Measurements from ENCODE around the gene SLC6A19. TPM values are rescaled to one million over a fixed set of nuclear protein-coding genes. Genes with fewer than 3 reads are reported as not detected.

SLC6A19 gene
- total and polyA plus RNA-seq, 9 donors, result 0.08 to 1.5 TPM; not detected in 7

DNA sequence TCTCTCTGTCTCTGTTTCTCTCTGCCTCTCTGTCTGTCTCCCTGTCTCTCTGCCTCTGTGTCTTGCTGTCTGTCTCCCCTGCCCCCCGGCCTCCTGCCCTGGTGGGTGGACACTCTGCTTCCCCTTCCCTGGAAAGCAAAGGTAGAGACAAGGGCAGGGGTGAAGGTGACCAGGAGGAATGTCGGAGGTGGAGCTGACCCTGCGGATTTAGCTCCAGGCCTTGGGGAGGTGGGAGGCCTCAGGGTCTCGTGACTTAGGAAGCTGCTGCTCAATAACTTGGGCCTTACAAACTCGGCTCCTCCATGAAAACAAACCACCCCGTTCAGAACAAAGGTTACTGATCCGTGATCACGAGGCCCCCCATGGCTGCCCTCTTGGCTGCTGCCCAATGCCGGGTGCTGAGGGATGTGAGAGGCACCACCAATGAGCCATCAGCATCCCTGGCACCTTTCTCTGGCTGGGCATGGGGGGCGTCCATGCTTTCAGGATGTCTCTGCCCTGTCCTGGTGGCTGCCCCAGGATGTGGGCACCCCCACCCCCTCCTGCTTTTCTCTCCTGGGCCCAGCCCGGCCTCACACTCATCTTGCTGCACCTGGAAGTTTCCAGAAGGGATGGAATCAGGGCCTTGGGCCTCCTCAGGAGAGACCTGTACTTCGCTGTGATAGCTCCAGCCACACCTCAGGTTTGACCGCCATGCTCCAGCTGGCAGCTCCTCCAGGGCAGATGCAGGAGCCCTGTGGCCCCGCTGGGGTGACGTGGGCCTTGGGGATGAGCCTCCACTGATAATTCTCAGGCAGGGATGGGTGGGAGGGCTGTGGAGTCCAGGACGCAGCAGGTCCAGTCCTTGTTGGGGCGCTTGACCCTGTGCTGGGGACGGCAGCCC is 14.8 kb upstream of the SLC6A19 start:
- no peaks in the 10 kb centered on the region for H3K4me1 ChIP-seq (ENCODE audit: insufficient read depth)
- TF ChIP-seq EP300 (IDR thresholded peaks at IDR 0.05) (no peak), POLR2A (IDR thresholded peaks at IDR 0.05) (no peak)
- TF ChIP-seq, protein P1, sequence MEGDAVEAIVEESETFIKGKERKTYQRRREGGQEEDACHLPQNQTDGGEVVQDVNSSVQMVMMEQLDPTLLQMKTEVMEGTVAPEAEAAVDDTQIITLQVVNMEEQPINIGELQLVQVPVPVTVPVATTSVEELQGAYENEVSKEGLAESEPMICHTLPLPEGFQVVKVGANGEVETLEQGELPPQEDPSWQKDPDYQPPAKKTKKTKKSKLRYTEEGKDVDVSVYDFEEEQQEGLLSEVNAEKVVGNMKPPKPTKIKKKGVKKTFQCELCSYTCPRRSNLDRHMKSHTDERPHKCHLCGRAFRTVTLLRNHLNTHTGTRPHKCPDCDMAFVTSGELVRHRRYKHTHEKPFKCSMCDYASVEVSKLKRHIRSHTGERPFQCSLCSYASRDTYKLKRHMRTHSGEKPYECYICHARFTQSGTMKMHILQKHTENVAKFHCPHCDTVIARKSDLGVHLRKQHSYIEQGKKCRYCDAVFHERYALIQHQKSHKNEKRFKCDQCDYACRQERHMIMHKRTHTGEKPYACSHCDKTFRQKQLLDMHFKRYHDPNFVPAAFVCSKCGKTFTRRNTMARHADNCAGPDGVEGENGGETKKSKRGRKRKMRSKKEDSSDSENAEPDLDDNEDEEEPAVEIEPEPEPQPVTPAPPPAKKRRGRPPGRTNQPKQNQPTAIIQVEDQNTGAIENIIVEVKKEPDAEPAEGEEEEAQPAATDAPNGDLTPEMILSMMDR (IDR thresholded peaks at IDR 0.05), result no peak
- no peak overlapping the region for H3K4me3 ChIP-seq
- H3K9me3 ChIP-seq, result no peaks in the 10 kb centered on the region
- intact Hi-C loops (cut with DNase I), result loop anchor here in 2 of 4 donors (10.0 kb wide), 2 partner anchors 458 to 468 kb away; no protein-coding TSS in a partner anchor
- H3K27me3 ChIP-seq, result no peaks in the 10 kb centered on the region
- 60 to 75% (median 74%) methylated on average over 14 to 18 of the region's 18 CpGs for WGBS, 3 donors
- H3K36me3 ChIP-seq, result no peaks in the 10 kb centered on the region
- H3K27ac ChIP-seq, result no peak overlapping the region
- no peak for DNase-seq

DNA sequence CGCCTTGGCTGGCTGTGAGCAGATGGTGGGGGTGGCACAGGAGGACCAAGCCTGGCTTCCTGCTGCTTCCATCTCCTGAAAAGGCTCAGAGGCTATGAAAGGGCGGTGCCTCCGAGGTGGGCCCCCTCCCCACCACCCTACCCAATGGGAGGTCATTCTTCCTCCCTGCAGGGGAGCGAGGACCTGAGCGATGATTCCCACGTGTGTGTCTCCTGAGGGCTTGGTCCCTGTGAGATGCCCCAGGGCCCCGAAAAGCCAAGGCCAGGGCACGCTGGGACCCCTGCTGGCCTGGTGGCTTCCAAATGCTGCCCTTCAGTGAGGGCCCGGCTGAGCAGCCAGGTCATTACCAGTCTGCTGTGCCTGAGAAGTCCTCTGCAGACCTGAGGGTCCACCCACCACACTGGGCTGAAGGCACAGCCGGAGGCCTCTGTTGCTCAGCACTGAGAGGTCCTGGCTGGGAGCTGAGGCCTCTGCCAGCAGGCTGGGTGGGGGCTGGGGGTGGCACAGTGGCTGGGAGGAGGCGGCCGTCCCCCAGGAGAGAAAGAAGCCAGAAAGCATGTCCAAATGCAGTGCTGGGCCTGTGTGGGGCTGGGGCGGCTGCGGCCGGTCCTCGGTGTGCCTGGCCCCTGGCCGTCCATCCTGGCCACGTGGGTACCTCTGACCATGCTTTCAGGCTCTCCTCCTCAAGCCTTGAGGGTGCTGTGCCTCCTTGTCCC is 14.0 kb upstream of the SLC6A19 start:
- TF ChIP-seq POLR2A (IDR thresholded peaks at IDR 0.05) (no peak), EP300 (IDR thresholded peaks at IDR 0.05) (no peak)
- TF ChIP-seq, protein P1 (IDR thresholded peaks at IDR 0.05), result no peak
- no peaks in the 10 kb centered on the region for H3K27me3 ChIP-seq
- H3K36me3 ChIP-seq, result no peaks in the 10 kb centered on the region
- H3K27ac ChIP-seq, result no peak overlapping the region
- H3K4me1 ChIP-seq (ENCODE audit: insufficient read depth), result no peaks in the 10 kb centered on the region
- 85 to 87% (median 87%) methylated on average over 16 to 18 of the region's 18 CpGs for WGBS, 3 donors
- no peaks in the 10 kb centered on the region for H3K9me3 ChIP-seq
- no peak for DNase-seq
- intact Hi-C loops (cut with DNase I), result loop anchor here in 2 of 4 donors (10.0 kb wide), 2 partner anchors 457 to 467 kb away; no protein-coding TSS in a partner anchor
- no peak overlapping the region for H3K4me3 ChIP-seq

DNA sequence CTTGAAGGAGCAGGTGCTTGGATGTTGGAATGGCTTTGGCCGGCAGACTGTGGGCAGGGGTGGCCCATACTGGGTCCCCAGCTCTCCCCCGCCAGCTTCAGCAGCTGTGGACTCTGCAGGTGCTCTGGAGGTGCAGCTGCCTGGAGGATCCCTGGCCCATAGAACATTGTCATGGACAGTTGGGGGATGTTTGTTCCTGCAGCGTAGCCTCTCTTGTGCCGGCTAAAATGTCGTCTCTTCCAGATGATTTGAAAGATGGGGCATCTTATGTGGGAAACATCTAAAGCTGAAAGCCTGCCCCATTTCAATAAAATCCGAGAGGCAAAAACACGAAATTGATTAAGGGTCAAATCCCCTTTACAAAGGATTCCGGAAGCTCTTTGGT is 13.5 kb upstream of the SLC6A19 start:
- no peak for TF ChIP-seq POLR2A (IDR thresholded peaks at IDR 0.05)
- TF ChIP-seq, protein P1 (IDR thresholded peaks at IDR 0.05), result no peak
- no peak for TF ChIP-seq EP300 (IDR thresholded peaks at IDR 0.05)
- WGBS, 3 donors, result 90 to 96% (median 94%) methylated on average over 8 of the region's 8 CpGs

DNA sequence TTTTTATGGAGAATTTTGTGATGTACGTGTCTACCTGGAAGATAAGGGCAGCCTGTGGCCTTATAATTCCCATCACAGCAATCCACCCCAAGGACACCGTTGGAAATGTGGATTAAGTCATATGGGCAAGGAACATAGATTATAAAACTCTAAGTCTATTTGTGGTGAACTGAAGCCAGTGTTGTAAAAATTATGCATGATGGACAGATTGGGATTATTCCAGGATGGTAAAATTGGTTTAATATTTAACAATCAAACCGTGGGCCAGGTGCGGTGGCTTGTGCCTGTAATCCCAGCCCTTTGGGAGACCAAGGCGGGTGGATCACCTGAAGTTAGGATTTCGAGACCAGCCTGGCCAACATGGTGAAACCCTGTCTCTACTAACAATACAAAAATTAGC is 12.9 kb upstream of the SLC6A19 start:
- Histone ChIP-seq H3K9me3 (no peaks in the 10 kb centered on the region), H3K27ac (no peak overlapping the region), H3K4me1 (ENCODE audit: insufficient read depth) (no peaks in the 10 kb centered on the region), H3K4me3 (no peak overlapping the region), H3K36me3 (no peaks in the 10 kb centered on the region), H3K27me3 (no peaks in the 10 kb centered on the region)
- intact Hi-C loops (cut with DNase I), result loop anchor here in 2 of 4 donors (10.0 kb wide), 2 partner anchors 456 to 466 kb away; no protein-coding TSS in a partner anchor
- DNase-seq, result no peak
- TF ChIP-seq POLR2A (IDR thresholded peaks at IDR 0.05) (no peak), EP300 (IDR thresholded peaks at IDR 0.05) (no peak)
- TF ChIP-seq, protein P1 (IDR thresholded peaks at IDR 0.05), result no peak
- WGBS, 3 donors, result 55 to 69% (median 67%) methylated on average over 6 of the region's 6 CpGs

More for the DNA sequence above, 13.5 kb upstream of the SLC6A19 start:
- no peaks in the 10 kb centered on the region for H3K4me1 ChIP-seq (ENCODE audit: insufficient read depth)
- H3K36me3 ChIP-seq, result no peaks in the 10 kb centered on the region
- no peak overlapping the region for H3K27ac ChIP-seq
- H3K4me3 ChIP-seq, result no peak overlapping the region
- H3K27me3 ChIP-seq, result no peaks in the 10 kb centered on the region
- no peaks in the 10 kb centered on the region for H3K9me3 ChIP-seq
- intact Hi-C loops (cut with DNase I), result loop anchor here in 2 of 4 donors (10.0 kb wide), 2 partner anchors 457 to 467 kb away; no protein-coding TSS in a partner anchor
- no peak for DNase-seq
